ENCODE measurements around the gene BPGM. TPM values are rescaled to one million over a fixed set of nuclear protein-coding genes. Genes with fewer than 3 reads are reported as not detected.

BPGM gene
- total and polyA plus RNA-seq, 9 of the 15 experiments (the other 6 are each of a cell fraction or from before 2014, with no cell fraction given), result 14.1 to 46.1 (median 21.2) TPM

- TF ChIP-seq, protein P1, sequence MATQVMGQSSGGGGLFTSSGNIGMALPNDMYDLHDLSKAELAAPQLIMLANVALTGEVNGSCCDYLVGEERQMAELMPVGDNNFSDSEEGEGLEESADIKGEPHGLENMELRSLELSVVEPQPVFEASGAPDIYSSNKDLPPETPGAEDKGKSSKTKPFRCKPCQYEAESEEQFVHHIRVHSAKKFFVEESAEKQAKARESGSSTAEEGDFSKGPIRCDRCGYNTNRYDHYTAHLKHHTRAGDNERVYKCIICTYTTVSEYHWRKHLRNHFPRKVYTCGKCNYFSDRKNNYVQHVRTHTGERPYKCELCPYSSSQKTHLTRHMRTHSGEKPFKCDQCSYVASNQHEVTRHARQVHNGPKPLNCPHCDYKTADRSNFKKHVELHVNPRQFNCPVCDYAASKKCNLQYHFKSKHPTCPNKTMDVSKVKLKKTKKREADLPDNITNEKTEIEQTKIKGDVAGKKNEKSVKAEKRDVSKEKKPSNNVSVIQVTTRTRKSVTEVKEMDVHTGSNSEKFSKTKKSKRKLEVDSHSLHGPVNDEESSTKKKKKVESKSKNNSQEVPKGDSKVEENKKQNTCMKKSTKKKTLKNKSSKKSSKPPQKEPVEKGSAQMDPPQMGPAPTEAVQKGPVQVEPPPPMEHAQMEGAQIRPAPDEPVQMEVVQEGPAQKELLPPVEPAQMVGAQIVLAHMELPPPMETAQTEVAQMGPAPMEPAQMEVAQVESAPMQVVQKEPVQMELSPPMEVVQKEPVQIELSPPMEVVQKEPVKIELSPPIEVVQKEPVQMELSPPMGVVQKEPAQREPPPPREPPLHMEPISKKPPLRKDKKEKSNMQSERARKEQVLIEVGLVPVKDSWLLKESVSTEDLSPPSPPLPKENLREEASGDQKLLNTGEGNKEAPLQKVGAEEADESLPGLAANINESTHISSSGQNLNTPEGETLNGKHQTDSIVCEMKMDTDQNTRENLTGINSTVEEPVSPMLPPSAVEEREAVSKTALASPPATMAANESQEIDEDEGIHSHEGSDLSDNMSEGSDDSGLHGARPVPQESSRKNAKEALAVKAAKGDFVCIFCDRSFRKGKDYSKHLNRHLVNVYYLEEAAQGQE (IDR thresholded peaks at IDR 0.05; ENCODE audit: borderline replicate concordance), result peak; percentile 42; the same call in 1 of the 2 replicates
- TF ChIP-seq, protein P1 (CRISPR knock-in tag; IDR thresholded peaks at IDR 0.05; ENCODE audit: low read depth), result no peak
- TF ChIP-seq SMARCB1 (IDR thresholded peaks at IDR 0.05; ENCODE audit: insufficient read length, low read depth), result no peak
- TF ChIP-seq PPARD (CRISPR knock-in tag; IDR thresholded peaks at IDR 0.05), result no peak
- no peak for TF ChIP-seq MIER1 (IDR thresholded peaks at IDR 0.05; ENCODE audit: low read depth)
- TF ChIP-seq CTCF (IDR thresholded peaks at IDR 0.05 in 2 of 3, conservative IDR thresholded peaks at IDR 0.05 in 1 of 3; ENCODE audit: insufficient read depth in 2 of 3, low read depth in 1 of 3, low read length in 3 of 3), result peak; percentile 58 to 67 (median 67)
- TF ChIP-seq PHF21A (IDR thresholded peaks at IDR 0.05; ENCODE audit: borderline replicate concordance, low read depth), result no peak
- no peak for TF ChIP-seq RFX5 (IDR thresholded peaks at IDR 0.05; ENCODE audit: low read depth, low read length)
- no peak for TF ChIP-seq NFE2 (IDR thresholded peaks at IDR 0.05; ENCODE audit: low read depth)
- TF ChIP-seq SMARCE1 (IDR thresholded peaks at IDR 0.05), result no peak
- no peak for TF ChIP-seq PTRF (tag; IDR thresholded peaks at IDR 0.05)
- no peak for TF ChIP-seq EP400 (IDR thresholded peaks at IDR 0.05)
- no peak for TF ChIP-seq ZNF274 (IDR thresholded peaks at IDR 0.05; ENCODE audit: borderline replicate concordance, low read depth, low read length)
- TF ChIP-seq ZNF766 (CRISPR knock-in tag; conservative IDR thresholded peaks at IDR 0.05), result no peak
- no peak for TF ChIP-seq ZNF436 (CRISPR knock-in tag; IDR thresholded peaks at IDR 0.05)
- no peak for TF ChIP-seq OTX1 (CRISPR knock-in tag; IDR thresholded peaks at IDR 0.05)
- no peak for TF ChIP-seq HLTF (IDR thresholded peaks at IDR 0.05)
- TF ChIP-seq, protein P2, sequence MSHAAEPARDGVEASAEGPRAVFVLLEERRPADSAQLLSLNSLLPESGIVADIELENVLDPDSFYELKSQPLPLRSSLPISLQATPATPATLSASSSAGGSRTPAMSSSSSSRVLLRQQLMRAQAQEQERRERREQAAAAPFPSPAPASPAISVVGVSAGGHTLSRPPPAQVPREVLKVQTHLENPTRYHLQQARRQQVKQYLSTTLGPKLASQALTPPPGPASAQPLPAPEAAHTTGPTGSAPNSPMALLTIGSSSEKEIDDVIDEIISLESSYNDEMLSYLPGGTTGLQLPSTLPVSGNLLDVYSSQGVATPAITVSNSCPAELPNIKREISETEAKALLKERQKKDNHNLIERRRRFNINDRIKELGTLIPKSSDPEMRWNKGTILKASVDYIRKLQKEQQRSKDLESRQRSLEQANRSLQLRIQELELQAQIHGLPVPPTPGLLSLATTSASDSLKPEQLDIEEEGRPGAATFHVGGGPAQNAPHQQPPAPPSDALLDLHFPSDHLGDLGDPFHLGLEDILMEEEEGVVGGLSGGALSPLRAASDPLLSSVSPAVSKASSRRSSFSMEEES (CRISPR knock-in tag; IDR thresholded peaks at IDR 0.05), result no peak
- peak; percentile 26 to 58; a peak in 3 of 4 replicates for TF ChIP-seq RAD21 (CRISPR knock-in tag; conservative IDR thresholded peaks at IDR 0.05 in 1 of 2, IDR thresholded peaks at IDR 0.05 in 1 of 2)
These were observed 78.0 kb downstream of the BPGM start (continued) for GRCh38 chr7:134724606-134725005.

Measured in K562 (cell line).